ENCODE results near the gene GBA3. TPM values are rescaled to one million over a fixed set of nuclear protein-coding genes. Genes with fewer than 3 reads are reported as not detected.

Gene GBA3
- total RNA-seq, 4 donors from 2014 or later: 2.4 TPM; not detected in 3

DNA sequence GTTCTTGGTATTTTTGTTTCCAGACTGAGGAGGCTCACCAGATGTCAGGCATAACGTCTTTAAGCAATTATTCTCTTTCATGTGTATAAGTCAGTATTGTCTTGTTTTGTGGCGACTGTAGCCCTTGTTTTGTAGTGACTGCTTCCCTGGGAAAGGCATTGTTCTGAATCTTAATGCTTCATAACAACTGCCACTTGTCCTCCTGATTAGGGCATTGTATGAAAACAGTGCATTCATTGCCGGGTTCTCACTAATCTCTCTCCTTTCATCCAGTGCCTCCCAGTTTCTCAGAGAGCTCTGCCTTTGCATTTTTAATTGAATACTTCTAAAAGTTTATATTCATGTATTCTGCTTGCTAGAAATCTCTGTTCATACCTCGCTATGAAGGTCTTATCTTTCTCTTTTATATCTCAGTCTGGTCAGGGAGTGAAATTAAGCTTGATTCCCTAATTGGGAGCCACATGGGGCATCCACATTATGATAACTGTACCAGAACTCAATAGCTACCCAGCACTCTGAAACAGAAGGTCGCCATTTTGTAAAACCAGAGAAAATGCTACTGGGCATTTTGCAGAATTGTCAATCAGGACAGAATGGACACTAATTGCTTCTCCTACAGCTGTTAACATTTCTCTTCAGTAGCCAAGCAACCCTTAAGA lies 149.8 kb downstream of the GBA3 start:
- DNase-seq: no peak
- no peaks in the 10 kb centered on the region for H3K9me3 ChIP-seq
- TF ChIP-seq POLR2A (IDR thresholded peaks at IDR 0.05): no peak
- TF ChIP-seq, protein P1, sequence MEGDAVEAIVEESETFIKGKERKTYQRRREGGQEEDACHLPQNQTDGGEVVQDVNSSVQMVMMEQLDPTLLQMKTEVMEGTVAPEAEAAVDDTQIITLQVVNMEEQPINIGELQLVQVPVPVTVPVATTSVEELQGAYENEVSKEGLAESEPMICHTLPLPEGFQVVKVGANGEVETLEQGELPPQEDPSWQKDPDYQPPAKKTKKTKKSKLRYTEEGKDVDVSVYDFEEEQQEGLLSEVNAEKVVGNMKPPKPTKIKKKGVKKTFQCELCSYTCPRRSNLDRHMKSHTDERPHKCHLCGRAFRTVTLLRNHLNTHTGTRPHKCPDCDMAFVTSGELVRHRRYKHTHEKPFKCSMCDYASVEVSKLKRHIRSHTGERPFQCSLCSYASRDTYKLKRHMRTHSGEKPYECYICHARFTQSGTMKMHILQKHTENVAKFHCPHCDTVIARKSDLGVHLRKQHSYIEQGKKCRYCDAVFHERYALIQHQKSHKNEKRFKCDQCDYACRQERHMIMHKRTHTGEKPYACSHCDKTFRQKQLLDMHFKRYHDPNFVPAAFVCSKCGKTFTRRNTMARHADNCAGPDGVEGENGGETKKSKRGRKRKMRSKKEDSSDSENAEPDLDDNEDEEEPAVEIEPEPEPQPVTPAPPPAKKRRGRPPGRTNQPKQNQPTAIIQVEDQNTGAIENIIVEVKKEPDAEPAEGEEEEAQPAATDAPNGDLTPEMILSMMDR (IDR thresholded peaks at IDR 0.05): no peak
- H3K4me1 ChIP-seq: no peaks in the 10 kb centered on the region
- no peaks in the 10 kb centered on the region for H3K36me3 ChIP-seq
- intact Hi-C loops (cut with DNase I; ENCODE audit: low total_unique reads): no loop called here
- H3K4me3 ChIP-seq: no peak overlapping the region
- H3K27me3 ChIP-seq: no peaks in the 10 kb centered on the region
- H3K27ac ChIP-seq: no peak overlapping the region

DNA sequence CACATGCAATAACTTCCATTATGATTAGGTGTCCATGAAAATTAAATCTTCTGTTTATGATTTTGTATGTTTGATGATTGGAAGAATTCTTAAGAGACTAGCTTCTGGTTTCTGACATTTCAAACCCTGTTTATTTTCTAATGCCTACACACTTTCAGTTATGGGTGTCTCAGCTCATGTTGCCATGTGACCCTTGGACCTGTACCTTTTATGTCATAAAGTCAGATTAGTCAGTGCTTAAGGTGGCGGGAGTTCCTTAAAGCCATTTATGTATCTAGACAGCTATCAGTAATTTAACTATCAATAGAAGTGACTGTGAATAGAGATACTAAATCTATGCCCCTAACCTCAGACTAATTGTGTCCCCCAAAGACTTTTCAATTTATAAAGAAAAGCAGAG lies 155.6 kb downstream of the GBA3 start:
- no peak for TF ChIP-seq POLR2A (IDR thresholded peaks at IDR 0.05)
- TF ChIP-seq, protein P1 (IDR thresholded peaks at IDR 0.05): no peak
- intact Hi-C loops (cut with DNase I; ENCODE audit: low total_unique reads): no loop called here
- Histone ChIP-seq H3K36me3 (no peaks in the 10 kb centered on the region), H3K27me3 (no peaks in the 10 kb centered on the region), H3K4me1 (no peaks in the 10 kb centered on the region), H3K4me3 (no peak overlapping the region), H3K9me3 (no peaks in the 10 kb centered on the region), H3K27ac (no peak overlapping the region)
- no peak for DNase-seq

DNA sequence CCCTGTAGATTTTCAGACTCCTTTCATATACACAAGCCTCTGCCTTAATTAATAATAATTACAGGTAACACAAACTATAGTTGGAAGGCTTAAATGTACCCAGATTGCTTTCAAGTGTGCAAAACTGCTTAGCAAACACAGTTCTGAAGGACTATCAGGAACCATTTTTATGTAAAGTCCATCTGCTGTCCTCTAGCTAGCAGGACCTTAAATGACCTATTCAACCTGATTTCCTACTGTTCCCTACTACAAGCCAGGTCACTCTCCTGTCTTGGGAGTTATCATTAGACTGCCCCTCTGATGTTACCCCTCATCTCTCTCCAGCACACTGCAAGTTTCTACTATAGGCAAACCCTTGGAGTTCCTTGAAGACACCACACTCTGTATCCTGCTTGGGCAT lies 157.3 kb downstream of the GBA3 start:
- Histone ChIP-seq H3K4me3 (no peak overlapping the region), H3K27ac (no peak overlapping the region), H3K27me3 (no peaks in the 10 kb centered on the region), H3K36me3 (no peaks in the 10 kb centered on the region), H3K4me1 (no peaks in the 10 kb centered on the region), H3K9me3 (no peaks in the 10 kb centered on the region)
- no peak for TF ChIP-seq POLR2A (IDR thresholded peaks at IDR 0.05)
- TF ChIP-seq, protein P1 (IDR thresholded peaks at IDR 0.05): no peak
- DNase-seq: no peak
- intact Hi-C loops (cut with DNase I; ENCODE audit: low total_unique reads): no loop called here

DNA sequence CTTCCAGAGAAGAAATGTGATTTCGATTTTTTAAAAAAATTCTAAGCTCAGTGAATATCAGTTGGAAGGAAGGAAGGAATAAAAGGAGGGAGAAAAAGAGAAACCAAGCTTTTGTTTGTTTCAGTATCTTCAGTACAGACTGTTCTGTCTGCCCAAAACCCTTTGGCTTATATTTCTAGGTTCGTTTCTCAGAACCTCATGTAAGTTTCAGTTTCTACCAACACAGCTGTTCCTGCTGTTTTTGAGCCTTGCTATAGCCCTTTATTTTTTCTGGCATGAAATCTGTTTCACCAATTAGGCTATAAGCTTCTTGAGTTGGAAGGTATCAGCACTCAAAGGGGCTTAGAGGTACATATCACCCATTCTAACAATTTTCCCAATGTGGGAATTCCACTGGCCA lies 157.9 kb downstream of the GBA3 start:
- Histone ChIP-seq H3K9me3 (no peaks in the 10 kb centered on the region), H3K27ac (no peak overlapping the region), H3K4me1 (no peaks in the 10 kb centered on the region), H3K36me3 (no peaks in the 10 kb centered on the region), H3K4me3 (no peak overlapping the region), H3K27me3 (no peaks in the 10 kb centered on the region)
- intact Hi-C loops (cut with DNase I; ENCODE audit: low total_unique reads): no loop called here
- TF ChIP-seq, protein P1 (IDR thresholded peaks at IDR 0.05): no peak
- no peak for TF ChIP-seq POLR2A (IDR thresholded peaks at IDR 0.05)
- DNase-seq: no peak

DNA sequence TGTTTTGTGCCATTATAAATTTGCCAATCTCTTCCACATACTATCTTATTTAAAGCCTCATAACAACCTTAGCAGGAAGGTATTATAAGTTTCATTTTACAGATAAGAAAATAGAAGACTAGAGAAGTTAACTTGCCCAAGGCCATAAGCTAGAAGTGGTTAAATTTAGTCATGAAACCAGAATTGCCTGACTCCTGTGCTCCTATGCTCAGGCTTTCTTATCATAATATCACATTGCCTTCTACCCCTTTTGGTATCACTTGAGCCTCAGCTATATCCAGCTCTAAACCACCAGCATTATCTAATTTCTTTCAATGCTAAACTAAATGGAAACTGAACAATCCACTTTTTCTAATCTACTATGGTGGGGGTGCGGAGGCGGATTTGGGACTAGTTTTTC lies 164.7 kb downstream of the GBA3 start:
- DNase-seq: no peak
- no peak for TF ChIP-seq POLR2A (IDR thresholded peaks at IDR 0.05)
- TF ChIP-seq, protein P1 (IDR thresholded peaks at IDR 0.05): no peak
- H3K27me3 ChIP-seq: no peaks in the 10 kb centered on the region

More for the DNA sequence above, 164.7 kb downstream of the GBA3 start:
- Histone ChIP-seq H3K9me3 (no peaks in the 10 kb centered on the region), H3K4me1 (no peaks in the 10 kb centered on the region), H3K4me3 (no peak overlapping the region), H3K27ac (no peak overlapping the region), H3K36me3 (no peaks in the 10 kb centered on the region)
- intact Hi-C loops (cut with DNase I; ENCODE audit: low total_unique reads): no loop called here

Measured in uterus (tissue), 4 donors.